WTC11 (cell line): ENCODE results near the gene SEZ6. TPM values are rescaled to one million over a fixed set of nuclear protein-coding genes. Genes with fewer than 3 reads are reported as not detected.

ENCODE experiments used
- ATAC-seq: fragments of 200-7000 bp; cut with Tn5 transposase; 2 replicates; pipeline ENCODE4 v1.10.0; 2021; ENCODE audit warnings: mild to moderate bottlenecking, moderate library complexity
- CTCF ChIA-PET: fragments of 300-600 bp; sonication (Branson Sonifier 250); formaldehyde crosslinking; loops from one replicate; lab custom pipeline; 2021; ENCODE audit warnings: antibody characterized with exemption; lab: Charles Lee
- POLR2A ChIA-PET: fragments of 350-600 bp; sonication (Branson Sonifier 250); formaldehyde crosslinking; loops from one replicate; lab custom pipeline; 2021; ENCODE audit warnings: antibody characterized with exemption; lab: Charles Lee
- DNase-seq: peaks from one replicate; pipeline ENCODE4 v3.0.0; 2021; ENCODE audit warnings: low spot score
- H3K27ac Mint-ChIP-seq: 2 replicates; pipeline ENCODE4 v1.8.0; 2021; ENCODE audit warnings: mixed read lengths
- H3K27me3 Mint-ChIP-seq: 2 replicates; pipeline ENCODE4 v1.8.0; 2021; ENCODE audit warnings: low read depth, mild to moderate bottlenecking, moderate library complexity, mixed read lengths
- H3K36me3 Mint-ChIP-seq: 2 replicates; pipeline ENCODE4 v1.8.0; 2021; ENCODE audit warnings: mixed read lengths
- H3K4me1 Mint-ChIP-seq: 2 replicates; pipeline ENCODE4 v1.8.0; 2022; ENCODE audit warnings: mixed read lengths
- H3K4me3 Mint-ChIP-seq: 2 replicates; pipeline ENCODE4 v1.8.0; 2021; ENCODE audit warnings: mild to moderate bottlenecking, moderate library complexity, mixed read lengths
- H3K9me3 Mint-ChIP-seq: 2 replicates; pipeline ENCODE4 v1.8.0; 2021; ENCODE audit warnings: mixed read lengths
- CDX4 ChIP-seq: fragments of 250-450 bp; sonication (Bioruptor Pico); IDR thresholded peaks from 2 replicates; pipeline ENCODE4 v1.9.0; 2021; ENCODE audit warnings: moderate library complexity, mild to moderate bottlenecking, inconsistent platforms, borderline replicate concordance
- CREB1 ChIP-seq: sonication (generic); formaldehyde crosslinking; IDR thresholded peaks from 2 replicates; pipeline ENCODE4 v1.8.0; 2023; ENCODE audit warnings: mild to moderate bottlenecking, missing genetic modification reagents
- E2F1 ChIP-seq: sonication (generic); formaldehyde crosslinking; IDR thresholded peaks from 2 replicates; pipeline ENCODE4 v1.8.0; 2022; ENCODE audit warnings: mild to moderate bottlenecking, missing genetic modification reagents
- ERG ChIP-seq: fragments of 250-450 bp; sonication (Bioruptor Pico); IDR thresholded peaks from 2 replicates; pipeline ENCODE4 v1.8.0; 2021; ENCODE audit warnings: mild to moderate bottlenecking
- FOXK1 ChIP-seq: sonication (generic); formaldehyde crosslinking; IDR thresholded peaks from 2 replicates; pipeline ENCODE4 v1.8.0; 2022; ENCODE audit warnings: mild to moderate bottlenecking, moderate library complexity, missing genetic modification reagents
- GABPB1 ChIP-seq: sonication (generic); formaldehyde crosslinking; IDR thresholded peaks from 2 replicates; pipeline ENCODE4 v1.8.1; 2023; ENCODE audit warnings: mild to moderate bottlenecking, missing genetic modification reagents
- GTF2I ChIP-seq: fragments of 250-450 bp; sonication (Bioruptor Pico); conservative IDR thresholded peaks from 2 replicates; pipeline ENCODE4 v1.4.0; 2021; ENCODE audit warnings: mild to moderate bottlenecking
- NR2C2 ChIP-seq: sonication (generic); formaldehyde crosslinking; IDR thresholded peaks from 2 replicates; pipeline ENCODE4 v1.8.0; 2022; ENCODE audit warnings: mild to moderate bottlenecking, missing genetic modification reagents
- SMAD3 ChIP-seq: sonication (generic); formaldehyde crosslinking; IDR thresholded peaks from 2 replicates; pipeline ENCODE4 v1.8.0; 2022; ENCODE audit warnings: missing genetic modification reagents, mild to moderate bottlenecking, borderline replicate concordance
- TP53 ChIP-seq: sonication (generic); formaldehyde crosslinking; IDR thresholded peaks from 2 replicates; pipeline ENCODE4 v1.8.1; 2023; ENCODE audit warnings: mild to moderate bottlenecking, missing genetic modification reagents
- USF2 ChIP-seq: sonication (generic); formaldehyde crosslinking; IDR thresholded peaks from 2 replicates; pipeline ENCODE4 v1.8.1; 2023; ENCODE audit warnings: mild to moderate bottlenecking, missing genetic modification reagents, moderate library complexity
- ZNF232 ChIP-seq: sonication (generic); formaldehyde crosslinking; IDR thresholded peaks from 2 replicates; pipeline ENCODE4 v1.8.0; 2022; ENCODE audit warnings: mild to moderate bottlenecking, missing genetic modification reagents
- ZNF396 ChIP-seq: fragments of 250-450 bp; sonication (Bioruptor Pico); IDR thresholded peaks from 2 replicates; pipeline ENCODE4 v1.8.0; 2021; ENCODE audit warnings: mild to moderate bottlenecking, moderate library complexity, borderline replicate concordance
- ZNF532 ChIP-seq: fragments of 250-450 bp; sonication (Bioruptor Pico); IDR thresholded peaks from 2 replicates; pipeline ENCODE4 v1.9.0; 2021; ENCODE audit warnings: mild to moderate bottlenecking, borderline replicate concordance
- total RNA-seq: library from RNA; stranded (reverse); gene quantifications from 3 replicates; pipeline ENCODE4 v1.2.3, GENCODE V29; 2021
- TF ChIP-seq, protein P1 (sequence below): sonication (generic); formaldehyde crosslinking; IDR thresholded peaks from 2 replicates; pipeline ENCODE4 v1.8.1; 2022; ENCODE audit warnings: missing genetic modification reagents, borderline replicate concordance
- TF ChIP-seq, protein P2 (sequence below): sonication (generic); formaldehyde crosslinking; IDR thresholded peaks from 2 replicates; pipeline ENCODE4 v1.8.1; 2023; ENCODE audit warnings: mild to moderate bottlenecking, missing genetic modification reagents
- TF ChIP-seq, protein P3 (sequence below): sonication (generic); formaldehyde crosslinking; IDR thresholded peaks from 2 replicates; pipeline ENCODE4 v1.8.0; 2022; ENCODE audit warnings: mild to moderate bottlenecking, missing genetic modification reagents

The SEZ6 gene
- total RNA-seq, 1 experiment from 2014 or later = 3.0 TPM

- peak; percentile 28 for TF ChIP-seq USF2 (CRISPR knock-in tag)
- no peak for TF ChIP-seq ZNF396
- 0 out of 2 replicates have a peak, but pooled peaks have one; percentile 40 for TF ChIP-seq TP53
- TF ChIP-seq SMAD3 (CRISPR knock-in tag) = peak; percentile 33; the same call in 1 of the 2 replicates
- no peak for TF ChIP-seq CDX4
- peak; percentile 52; the same call in 1 of the 2 replicates for TF ChIP-seq CREB1 (CRISPR knock-in tag)
- peak; percentile 67; the same call in 1 of the 2 replicates for TF ChIP-seq ZNF532
- 0 out of 2 replicates have a peak, but pooled peaks have one; percentile 43 for TF ChIP-seq E2F1
- TF ChIP-seq GTF2I (CRISPR knock-in tag) = no peak
- peak; percentile 51; the same call in 1 of the 2 replicates for TF ChIP-seq ZNF232 (CRISPR knock-in tag)
These were observed 37.1 kb upstream of the SEZ6 start, which contains the start of gene PIPOX (continued) for GRCh38 chr17:29042679-29043538.

DNA sequence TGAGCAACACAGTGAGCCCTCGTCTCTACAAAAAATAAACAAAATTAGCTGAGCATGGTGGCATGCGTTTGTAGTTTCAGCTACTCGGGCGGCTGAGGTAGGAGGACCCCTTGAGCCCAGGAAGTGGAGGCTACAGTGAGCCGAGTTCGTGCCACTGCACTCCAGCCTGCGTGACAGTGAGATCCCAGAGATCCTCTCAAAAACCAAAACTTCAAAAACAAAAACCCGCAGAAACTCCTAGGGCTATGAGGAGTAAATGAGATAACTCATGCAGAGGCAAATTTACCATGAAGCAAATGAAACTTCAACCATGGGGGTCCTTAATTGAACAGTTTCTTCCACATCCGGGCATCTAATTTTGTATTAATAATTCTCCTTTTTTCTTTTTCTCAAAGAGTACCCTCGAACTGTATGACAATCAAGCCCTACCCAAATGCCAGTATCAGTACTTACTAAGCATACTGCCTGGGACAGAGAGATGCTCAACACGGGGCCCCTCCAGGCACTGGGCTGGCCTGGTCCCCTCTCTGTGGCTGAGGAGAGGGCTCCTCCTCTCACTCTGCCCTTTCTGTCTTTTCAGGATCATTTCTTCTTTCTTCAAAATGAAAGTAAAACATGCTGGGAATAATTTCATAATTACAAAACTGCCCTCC is 36.3 kb upstream of the SEZ6 start:
- TF ChIP-seq, protein P1, sequence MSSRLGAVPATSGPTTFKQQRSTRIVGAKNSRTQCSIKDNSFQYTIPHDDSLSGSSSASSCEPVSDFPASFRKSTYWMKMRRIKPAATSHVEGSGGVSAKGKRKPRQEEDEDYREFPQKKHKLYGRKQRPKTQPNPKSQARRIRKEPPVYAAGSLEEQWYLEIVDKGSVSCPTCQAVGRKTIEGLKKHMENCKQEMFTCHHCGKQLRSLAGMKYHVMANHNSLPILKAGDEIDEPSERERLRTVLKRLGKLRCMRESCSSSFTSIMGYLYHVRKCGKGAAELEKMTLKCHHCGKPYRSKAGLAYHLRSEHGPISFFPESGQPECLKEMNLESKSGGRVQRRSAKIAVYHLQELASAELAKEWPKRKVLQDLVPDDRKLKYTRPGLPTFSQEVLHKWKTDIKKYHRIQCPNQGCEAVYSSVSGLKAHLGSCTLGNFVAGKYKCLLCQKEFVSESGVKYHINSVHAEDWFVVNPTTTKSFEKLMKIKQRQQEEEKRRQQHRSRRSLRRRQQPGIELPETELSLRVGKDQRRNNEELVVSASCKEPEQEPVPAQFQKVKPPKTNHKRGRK (CRISPR knock-in tag) = no peak
- TF ChIP-seq, protein P2, sequence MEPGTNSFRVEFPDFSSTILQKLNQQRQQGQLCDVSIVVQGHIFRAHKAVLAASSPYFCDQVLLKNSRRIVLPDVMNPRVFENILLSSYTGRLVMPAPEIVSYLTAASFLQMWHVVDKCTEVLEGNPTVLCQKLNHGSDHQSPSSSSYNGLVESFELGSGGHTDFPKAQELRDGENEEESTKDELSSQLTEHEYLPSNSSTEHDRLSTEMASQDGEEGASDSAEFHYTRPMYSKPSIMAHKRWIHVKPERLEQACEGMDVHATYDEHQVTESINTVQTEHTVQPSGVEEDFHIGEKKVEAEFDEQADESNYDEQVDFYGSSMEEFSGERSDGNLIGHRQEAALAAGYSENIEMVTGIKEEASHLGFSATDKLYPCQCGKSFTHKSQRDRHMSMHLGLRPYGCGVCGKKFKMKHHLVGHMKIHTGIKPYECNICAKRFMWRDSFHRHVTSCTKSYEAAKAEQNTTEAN (CRISPR knock-in tag) = no peak
- TF ChIP-seq, protein P3, sequence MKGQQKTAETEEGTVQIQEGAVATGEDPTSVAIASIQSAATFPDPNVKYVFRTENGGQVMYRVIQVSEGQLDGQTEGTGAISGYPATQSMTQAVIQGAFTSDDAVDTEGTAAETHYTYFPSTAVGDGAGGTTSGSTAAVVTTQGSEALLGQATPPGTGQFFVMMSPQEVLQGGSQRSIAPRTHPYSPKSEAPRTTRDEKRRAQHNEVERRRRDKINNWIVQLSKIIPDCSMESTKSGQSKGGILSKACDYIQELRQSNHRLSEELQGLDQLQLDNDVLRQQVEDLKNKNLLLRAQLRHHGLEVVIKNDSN (CRISPR knock-in tag) = no peak
- TF ChIP-seq GABPB1 (CRISPR knock-in tag) (no peak), FOXK1 (CRISPR knock-in tag) (no peak), NR2C2 (CRISPR knock-in tag) (no peak), ERG (CRISPR knock-in tag) (no peak)
- peaks cover 63% of the 10 kb centered on the region for H3K4me1 Mint-ChIP-seq
- no peak for DNase-seq
- peak overlapping the region; percentile 98 for H3K27ac Mint-ChIP-seq
- no peaks in the 10 kb centered on the region for H3K9me3 Mint-ChIP-seq
- peak; percentile 58 for ATAC-seq
- H3K4me3 Mint-ChIP-seq = peak overlapping the region; percentile 32
- CTCF ChIA-PET = interaction anchor here (0.6 to 2.7 kb wide), 18 partner anchors 10 to 138 kb away, joined by 3 to 21 read pairs (median 4); partner anchors contain the start of genes MYO18A and SEZ6
- POLR2A ChIA-PET = interaction anchor here (1.0 to 1.2 kb wide), 3 partner anchors 12 to 40 kb away, joined by 3 to 4 read pairs (median 4); no protein-coding TSS in a partner anchor
- no peaks in the 10 kb centered on the region for H3K27me3 Mint-ChIP-seq
- peaks cover 18% of the 10 kb centered on the region for H3K36me3 Mint-ChIP-seq
